ENCODE data around the gene ZDHHC24.
"Not testable (repeated sequence)": the region's sequence is repeated elsewhere in the genome, so short reads cannot be mapped to it uniquely, and the experiment has no call there.

ZDHHC24 gene

GRCh38 chr11:66554602-66555001, 8.8 kb upstream of the ZDHHC24 start:
- Histone ChIP-seq H3K27me3 (ENCODE audit: control insufficient read depth, insufficient read depth, low read length) (peaks cover 40% of the 10 kb centered on the region), H3K36me3 (ENCODE audit: insufficient read depth, low read length) (no peaks in the 10 kb centered on the region), H3K4me3 (ENCODE audit: low read length) (no peak overlapping the region), H3K4me2 (ENCODE audit: low read length) (no peak overlapping the region), H3K4me1 (ENCODE audit: control insufficient read depth, insufficient read depth, low read length) (no peaks in the 10 kb centered on the region), H3K9me3 (replicated peaks; ENCODE audit: low read length) (no peaks in the 10 kb centered on the region), H3K9ac (ENCODE audit: low read depth, low read length) (no peak overlapping the region)

DNA sequence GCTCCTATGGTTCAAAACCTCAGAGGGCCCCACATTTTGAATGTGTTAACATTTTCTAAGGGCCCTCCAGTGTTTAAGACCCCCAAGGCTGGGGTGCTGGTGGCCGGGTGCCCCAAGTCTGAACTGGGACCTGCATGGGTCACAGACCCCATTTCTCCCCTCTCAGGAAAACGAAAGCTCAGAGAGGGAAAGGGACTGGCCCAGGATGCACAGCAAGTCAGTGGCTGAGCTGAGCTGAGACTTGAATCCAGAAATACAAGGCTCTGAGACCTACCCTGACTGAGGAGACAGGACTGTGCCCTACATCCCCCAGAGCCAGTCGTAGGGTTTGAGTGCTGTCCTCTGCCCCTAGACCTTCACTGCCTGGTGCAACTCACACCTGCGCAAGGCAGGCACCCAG, 5.0 kb upstream of the ZDHHC24 start:
- Histone ChIP-seq H3K9me3 (replicated peaks; ENCODE audit: low read length) (no peaks in the 10 kb centered on the region), H3K4me1 (ENCODE audit: control insufficient read depth, insufficient read depth, low read length) (peaks cover 5% of the 10 kb centered on the region), H3K4me3 (ENCODE audit: low read length) (no peak overlapping the region), H3K27me3 (ENCODE audit: control insufficient read depth, insufficient read depth, low read length) (peaks cover 27% of the 10 kb centered on the region), H3K4me2 (ENCODE audit: low read length) (no peak overlapping the region), H3K9ac (ENCODE audit: low read depth, low read length) (no peak overlapping the region), H3K36me3 (ENCODE audit: insufficient read depth, low read length) (no peaks in the 10 kb centered on the region)

GRCh38 chr11:66549696-66550095, 3.8 kb upstream of the ZDHHC24 start:
- Histone ChIP-seq H3K4me1 (ENCODE audit: control insufficient read depth, insufficient read depth, low read length) (peaks cover 10% of the 10 kb centered on the region), H3K4me3 (ENCODE audit: low read length) (no peak overlapping the region), H3K9ac (ENCODE audit: low read depth, low read length) (no peak overlapping the region), H3K27me3 (ENCODE audit: control insufficient read depth, insufficient read depth, low read length) (peaks cover 26% of the 10 kb centered on the region), H3K36me3 (ENCODE audit: insufficient read depth, low read length) (no peaks in the 10 kb centered on the region), H3K9me3 (replicated peaks; ENCODE audit: low read length) (no peaks in the 10 kb centered on the region), H3K4me2 (ENCODE audit: low read length) (no peak overlapping the region)

DNA sequence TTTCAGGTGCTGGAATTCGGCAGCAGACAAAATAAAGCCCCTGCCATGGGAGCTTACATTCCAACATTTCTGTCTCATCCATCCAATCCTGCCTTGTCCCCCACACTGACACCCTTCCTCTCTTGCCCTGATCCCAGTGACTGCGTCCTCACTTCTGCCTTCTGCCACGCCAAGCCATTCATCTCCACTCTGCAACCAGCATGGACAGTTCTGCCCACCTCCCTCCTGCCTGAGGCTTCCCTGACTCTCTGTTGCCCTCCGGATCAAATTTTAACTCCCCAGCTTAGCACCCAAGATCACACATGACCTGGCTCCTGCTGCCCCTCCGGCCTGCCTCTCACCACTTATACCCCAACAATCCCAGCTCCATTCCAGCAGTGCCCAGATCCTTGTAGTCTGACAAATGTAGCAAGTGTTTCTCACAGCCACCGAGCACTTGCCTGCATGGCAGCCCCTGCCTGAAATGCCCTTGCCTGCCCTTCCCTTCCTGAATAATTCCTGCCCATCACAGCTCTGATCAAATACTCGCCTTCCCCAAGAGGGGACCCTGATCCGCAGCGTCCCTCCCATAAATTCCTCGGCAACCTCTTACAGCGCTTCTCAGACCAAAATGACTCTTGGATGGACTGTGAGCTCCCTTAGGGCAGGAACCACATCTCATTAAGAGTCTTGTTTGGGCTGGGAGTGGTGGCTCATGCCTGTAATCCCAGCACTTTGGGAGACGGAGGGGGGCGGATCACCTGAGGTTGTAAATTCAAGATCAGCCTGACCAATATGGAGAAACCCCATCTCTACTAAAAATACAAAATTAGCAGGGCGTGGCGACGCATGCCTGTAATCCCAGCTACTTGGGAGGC, 3.2 kb upstream of the ZDHHC24 start:
- no peak overlapping the region for H3K9ac ChIP-seq (ENCODE audit: low read depth, low read length)
- H3K4me2 ChIP-seq (ENCODE audit: low read length), result no peak overlapping the region
- no peaks in the 10 kb centered on the region for H3K9me3 ChIP-seq (replicated peaks; ENCODE audit: low read length)
- peaks cover 10% of the 10 kb centered on the region for H3K4me1 ChIP-seq (ENCODE audit: control insufficient read depth, insufficient read depth, low read length)
- H3K36me3 ChIP-seq (ENCODE audit: insufficient read depth, low read length), result no peaks in the 10 kb centered on the region
- peaks cover 26% of the 10 kb centered on the region for H3K27me3 ChIP-seq (ENCODE audit: control insufficient read depth, insufficient read depth, low read length)
- H3K4me3 ChIP-seq (ENCODE audit: low read length), result no peak overlapping the region

DNA sequence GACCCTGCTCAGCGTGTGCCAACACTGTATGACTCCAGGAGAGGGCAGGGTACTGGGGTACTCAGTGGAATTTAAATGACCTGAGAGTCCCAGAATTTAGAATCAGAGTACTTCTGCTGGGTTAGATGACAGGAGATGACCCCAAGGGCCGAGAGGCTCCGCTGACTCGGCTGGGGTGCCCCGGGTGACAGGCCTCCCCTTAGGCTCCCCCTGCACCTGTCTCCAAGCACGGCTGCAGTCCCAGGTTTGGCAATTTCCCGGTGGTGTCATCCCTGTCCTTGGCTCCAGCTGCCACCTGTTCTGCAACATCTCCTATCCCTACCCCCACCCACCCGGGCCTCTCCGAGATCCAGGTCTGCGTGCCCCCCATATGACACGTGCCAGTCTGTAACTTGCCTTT, 2.2 kb upstream of the ZDHHC24 start:
- H3K4me1 ChIP-seq (ENCODE audit: control insufficient read depth, insufficient read depth, low read length), result peaks cover 10% of the 10 kb centered on the region
- no peak overlapping the region for H3K9ac ChIP-seq (ENCODE audit: low read depth, low read length)
- H3K36me3 ChIP-seq (ENCODE audit: insufficient read depth, low read length), result no peaks in the 10 kb centered on the region
- H3K4me2 ChIP-seq (ENCODE audit: low read length), result no peak overlapping the region
- peaks cover 26% of the 10 kb centered on the region for H3K27me3 ChIP-seq (ENCODE audit: control insufficient read depth, insufficient read depth, low read length)
- no peaks in the 10 kb centered on the region for H3K9me3 ChIP-seq (replicated peaks; ENCODE audit: low read length)
- H3K4me3 ChIP-seq (ENCODE audit: low read length), result no peak overlapping the region

DNA sequence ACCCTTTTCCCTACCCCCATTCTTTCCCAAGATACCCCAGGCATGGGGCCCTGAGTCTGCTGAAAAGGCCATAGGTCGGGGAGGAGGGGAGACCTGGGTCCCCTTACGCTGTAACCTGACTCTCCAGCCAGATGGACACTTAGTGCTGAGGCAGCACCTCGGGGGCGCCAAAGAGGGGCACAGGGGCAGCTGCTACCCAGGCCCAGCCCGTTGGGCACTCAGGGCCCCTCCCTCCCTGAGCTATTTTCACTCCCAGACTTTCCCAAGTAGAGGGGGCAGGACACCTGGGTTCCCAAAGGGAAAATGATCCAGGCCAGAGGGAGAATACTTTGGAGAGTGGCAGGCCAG, 1.8 kb upstream of the ZDHHC24 start:
- Histone ChIP-seq H3K4me2 (ENCODE audit: low read length) (no peak overlapping the region), H3K27me3 (ENCODE audit: control insufficient read depth, insufficient read depth, low read length) (peaks cover 26% of the 10 kb centered on the region), H3K9me3 (replicated peaks; ENCODE audit: low read length) (no peaks in the 10 kb centered on the region), H3K4me3 (ENCODE audit: low read length) (no peak overlapping the region), H3K4me1 (ENCODE audit: control insufficient read depth, insufficient read depth, low read length) (peaks cover 12% of the 10 kb centered on the region), H3K9ac (ENCODE audit: low read depth, low read length) (no peak overlapping the region), H3K36me3 (ENCODE audit: insufficient read depth, low read length) (no peaks in the 10 kb centered on the region)

DNA sequence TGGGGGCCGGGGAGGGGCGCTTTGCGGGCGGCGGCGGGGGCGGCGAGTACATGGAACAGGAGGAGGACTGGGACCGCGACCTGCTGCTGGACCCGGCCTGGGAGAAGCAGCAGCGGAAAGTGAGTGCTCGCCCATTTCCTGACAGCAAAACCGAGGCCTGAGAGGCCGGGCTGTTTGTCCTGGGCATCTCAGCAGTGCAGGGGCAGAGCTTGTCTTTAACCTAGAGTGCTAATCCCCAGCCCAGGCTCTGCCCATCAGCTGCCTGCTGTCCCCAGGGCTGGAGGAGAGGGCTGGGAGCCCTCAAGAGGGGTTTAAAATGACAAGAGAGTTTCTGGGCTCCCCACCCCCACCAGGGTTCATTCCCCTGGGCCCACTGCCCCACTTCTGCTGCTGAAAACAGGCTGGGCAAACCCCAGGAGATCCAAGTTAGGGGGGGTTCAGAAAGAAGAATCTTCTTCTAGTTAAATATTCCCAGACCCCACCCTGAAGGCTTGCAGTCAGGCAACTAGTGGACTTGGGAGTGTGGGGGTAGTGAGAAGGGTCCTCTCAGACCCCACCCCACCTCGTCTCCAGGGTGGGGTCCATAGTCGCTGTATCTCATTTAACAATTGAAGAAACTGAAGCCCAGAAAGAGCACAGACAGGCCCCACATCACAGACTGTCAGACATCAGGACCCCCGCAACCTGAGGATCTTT, 1.3 kb upstream of the ZDHHC24 start:
- Histone ChIP-seq H3K9ac (ENCODE audit: low read depth, low read length) (no peak overlapping the region), H3K27me3 (ENCODE audit: control insufficient read depth, insufficient read depth, low read length) (peaks cover 26% of the 10 kb centered on the region), H3K4me1 (ENCODE audit: control insufficient read depth, insufficient read depth, low read length) (peaks cover 17% of the 10 kb centered on the region), H3K4me3 (ENCODE audit: low read length) (no peak overlapping the region), H3K36me3 (ENCODE audit: insufficient read depth, low read length) (no peaks in the 10 kb centered on the region), H3K4me2 (ENCODE audit: low read length) (peak overlapping the region; percentile 78), H3K9me3 (replicated peaks; ENCODE audit: low read length) (no peaks in the 10 kb centered on the region)

DNA sequence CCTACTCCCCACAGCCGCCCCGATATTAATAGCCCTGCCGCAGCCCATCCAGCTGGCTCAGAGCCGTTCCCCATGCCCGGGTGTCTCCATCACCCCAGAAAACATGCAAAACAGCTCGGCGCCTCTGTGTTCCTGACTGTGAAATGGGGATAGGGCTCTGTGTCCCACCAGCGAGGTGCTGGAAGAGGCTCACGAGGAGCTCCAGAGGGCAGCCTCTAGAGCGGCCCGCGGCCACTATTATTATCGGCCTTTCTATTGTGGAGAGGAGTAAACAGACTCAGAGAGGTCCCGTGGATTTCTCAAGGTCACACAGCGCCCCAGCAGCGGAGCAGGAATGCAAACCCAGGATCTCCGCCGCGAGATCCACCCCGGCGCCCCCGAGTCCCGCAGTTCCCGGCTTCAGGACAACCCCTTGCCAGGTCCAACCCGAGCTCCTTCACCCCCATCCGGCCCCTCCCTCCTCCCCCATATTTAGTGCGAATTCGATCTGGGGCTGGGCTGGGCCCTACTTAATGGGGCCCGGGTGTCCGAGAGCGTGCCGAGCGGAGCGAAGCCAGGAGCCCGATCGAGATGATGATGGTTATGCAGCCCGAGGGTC, 619 bp upstream of the ZDHHC24 start, which contains the start of gene ACTN3:
Gene ACTN3 (plus strand): TSS at position 536 of the 598 bp plus-strand sequence. CDS start 35 bp downstream, at position 571.
- no peaks in the 10 kb centered on the region for H3K9me3 ChIP-seq (replicated peaks; ENCODE audit: low read length)
- peaks cover 17% of the 10 kb centered on the region for H3K4me1 ChIP-seq (ENCODE audit: control insufficient read depth, insufficient read depth, low read length)
- H3K9ac ChIP-seq (ENCODE audit: low read depth, low read length), result peak within 1 kb of the TSS; percentile 89
- peak within 1 kb of the TSS; percentile 83 for H3K4me3 ChIP-seq (ENCODE audit: low read length)
- H3K27me3 ChIP-seq (ENCODE audit: control insufficient read depth, insufficient read depth, low read length), result peaks cover 26% of the 10 kb centered on the region
- no peaks in the 10 kb centered on the region for H3K36me3 ChIP-seq (ENCODE audit: insufficient read depth, low read length)
- peak within 1 kb of the TSS; percentile 78 for H3K4me2 ChIP-seq (ENCODE audit: low read length)

- H3K36me3 ChIP-seq (ENCODE audit: insufficient read depth, low read length); H3K9me3 ChIP-seq (replicated peaks; ENCODE audit: low read length): not testable (repeated sequence)
- peak overlapping the region; percentile 83 for H3K4me3 ChIP-seq (ENCODE audit: low read length)
- H3K4me1 ChIP-seq (ENCODE audit: control insufficient read depth, insufficient read depth, low read length), result peaks cover 17% of the 10 kb centered on the region
- peak overlapping the region; percentile 89 for H3K9ac ChIP-seq (ENCODE audit: low read depth, low read length)
- peak overlapping the region; percentile 78 for H3K4me2 ChIP-seq (ENCODE audit: low read length)
- peaks cover 17% of the 10 kb centered on the region for H3K27me3 ChIP-seq (ENCODE audit: control insufficient read depth, insufficient read depth, low read length)
Measured at GRCh38 chr11:66544952-66545351, 896 bp downstream of the ZDHHC24 start.

GRCh38 chr11:66543263-66544107, 2.4 kb downstream of the ZDHHC24 start:
- Histone ChIP-seq H3K27me3 (ENCODE audit: control insufficient read depth, insufficient read depth, low read length) (peaks cover 9% of the 10 kb centered on the region), H3K9ac (ENCODE audit: low read depth, low read length) (no peak overlapping the region), H3K4me1 (ENCODE audit: control insufficient read depth, insufficient read depth, low read length) (peaks cover 17% of the 10 kb centered on the region), H3K4me3 (ENCODE audit: low read length) (no peak overlapping the region), H3K4me2 (ENCODE audit: low read length) (no peak overlapping the region), H3K36me3 (ENCODE audit: insufficient read depth, low read length) (peaks cover 8% of the 10 kb centered on the region), H3K9me3 (replicated peaks; ENCODE audit: low read length) (no peaks in the 10 kb centered on the region)

GRCh38 chr11:66542362-66542761, 3.5 kb downstream of the ZDHHC24 start:
- Histone ChIP-seq H3K27me3 (ENCODE audit: control insufficient read depth, insufficient read depth, low read length) (no peaks in the 10 kb centered on the region), H3K4me1 (ENCODE audit: control insufficient read depth, insufficient read depth, low read length) (peaks cover 17% of the 10 kb centered on the region), H3K9me3 (replicated peaks; ENCODE audit: low read length) (no peaks in the 10 kb centered on the region), H3K4me2 (ENCODE audit: low read length) (no peak overlapping the region), H3K9ac (ENCODE audit: low read depth, low read length) (no peak overlapping the region), H3K4me3 (ENCODE audit: low read length) (no peak overlapping the region), H3K36me3 (ENCODE audit: insufficient read depth, low read length) (peaks cover 8% of the 10 kb centered on the region)

All from skeletal muscle satellite cell (primary cell).